A673 (cell line): ENCODE data around the gene LRRTM2. TPM values are rescaled to one million over a fixed set of nuclear protein-coding genes. Genes with fewer than 3 reads are reported as not detected.

Experiments
- BruUV-seq: library from RNA; stranded (reverse); fragments of 400-500 nt; replicated peaks from 2 replicates; lab custom pipeline; 2021; lab: Mats Ljungman, UMichigan
- CTCF ChIA-PET: fragments of 300-600 bp; sonication (Branson Sonifier 250); formaldehyde crosslinking; loops from one replicate; lab custom pipeline; 2022; ENCODE audit warnings: antibody characterized with exemption; lab: Charles Lee
- POLR2A ChIA-PET: fragments of 300-600 bp; sonication (Branson Sonifier 250); formaldehyde crosslinking; loops from one replicate; lab custom pipeline; 2022; ENCODE audit warnings: antibody characterized with exemption; ENCODE audit not compliant: low non-redundant PET; lab: Charles Lee
- DNase-seq: peaks from one replicate; pipeline ENCODE4 v3.0.0-alpha.2; 2015; ENCODE audit warnings: low spot score
- H3K27ac ChIP-seq: fragments of 200-600 bp; sonication (generic); 2 replicates; pipeline ENCODE4 v1.5.1; 2016; ENCODE audit warnings: mixed run types, low read depth, mild to moderate bottlenecking, mixed read lengths, antibody characterized with exemption, low read length; ENCODE audit not compliant: poor library complexity, severe bottlenecking
- H3K27me3 ChIP-seq: fragments of 200-600 bp; sonication (generic); replicated peaks from 2 replicates; pipeline ENCODE4 v1.6.1; 2017; ENCODE audit warnings: mixed run types, low read depth, mild to moderate bottlenecking, mixed read lengths, antibody characterized with exemption, low read length; ENCODE audit not compliant: insufficient read depth, poor library complexity
- H3K36me3 ChIP-seq: fragments of 200-600 bp; sonication (generic); 2 replicates; pipeline ENCODE4 v1.6.1; 2016; ENCODE audit warnings: mixed run types, mild to moderate bottlenecking, mixed read lengths, antibody characterized with exemption, low read length; ENCODE audit not compliant: insufficient read depth, poor library complexity, severe bottlenecking
- H3K4me1 ChIP-seq: fragments of 200-600 bp; sonication (generic); 2 replicates; pipeline ENCODE4 v1.6.1; 2017; ENCODE audit warnings: mixed run types, mild to moderate bottlenecking, mixed read lengths, antibody characterized with exemption, low read length; ENCODE audit not compliant: insufficient read depth, poor library complexity, severe bottlenecking
- H3K4me3 ChIP-seq: fragments of 200-600 bp; sonication (generic); 2 replicates; pipeline ENCODE4 v1.5.1; 2016; ENCODE audit warnings: low read depth, mixed run types, mild to moderate bottlenecking, mixed read lengths, low read length; ENCODE audit not compliant: poor library complexity, severe bottlenecking
- H3K9me3 ChIP-seq: fragments of 200-600 bp; sonication (generic); 2 replicates; pipeline ENCODE4 v1.6.1; 2016; ENCODE audit warnings: mixed run types, low read depth, mild to moderate bottlenecking, mixed read lengths, antibody characterized with exemption, low read length; ENCODE audit not compliant: poor library complexity, severe bottlenecking
- CTCF ChIP-seq: fragments of 300-800, 200-600 bp; sonication (generic); conservative IDR thresholded peaks from 2 replicates; pipeline ENCODE4 v1.5.1; 2017; ENCODE audit warnings: low read depth, mild to moderate bottlenecking, antibody characterized with exemption, low read length, moderate library complexity, mixed read lengths
- EZH2 ChIP-seq: fragments of 200-600 bp; sonication (generic); IDR thresholded peaks from 2 replicates; pipeline ENCODE4 v1.6.1; 2017; ENCODE audit warnings: borderline replicate concordance, low read depth, mild to moderate bottlenecking, mixed read lengths, antibody characterized with exemption, low read length; ENCODE audit not compliant: poor library complexity, severe bottlenecking
- intact Hi-C: fragments of 100-400 bp; cut with micrococcal nuclease; formaldehyde crosslinking; loops from one replicate; pipeline ENCODE4 v1.10.0; 2022; ENCODE audit not compliant: unreplicated experiment
- total RNA-seq: library from RNA; stranded (reverse); gene quantifications from 2 replicates; pipeline ENCODE4 v1.2.3, GENCODE V29; 2021

Gene LRRTM2
- total RNA-seq, 1 experiment from 2014 or later = 0.67 TPM

GRCh38 chr5:138824516-138824915 is 50.6 kb downstream of the LRRTM2 start:
- Histone ChIP-seq H3K4me1 (peaks cover 4% of the 10 kb centered on the region), H3K27ac (peak overlapping the region; percentile 11), H3K9me3 (no peaks in the 10 kb centered on the region), H3K36me3 (peaks cover 4% of the 10 kb centered on the region), H3K4me3 (no peak overlapping the region), H3K27me3 (no peaks in the 10 kb centered on the region)
- POLR2A ChIA-PET = no interaction called here
- DNase-seq = no peak
- CTCF ChIA-PET = interaction anchor here (0.7 kb wide), 1 partner anchor 8 kb away, joined by 4 read pairs; no protein-coding TSS in a partner anchor
- intact Hi-C loops = loop anchor here (10.0 kb wide), 1 partner anchor 440 kb away; no protein-coding TSS in a partner anchor
- no peak for TF ChIP-seq CTCF
- no peak for TF ChIP-seq EZH2
- BruUV-seq = no TSS peak

GRCh38 chr5:138820695-138821094 is 54.4 kb downstream of the LRRTM2 start:
- no peak for DNase-seq
- H3K27me3 ChIP-seq = no peaks in the 10 kb centered on the region
- no peaks in the 10 kb centered on the region for H3K9me3 ChIP-seq
- H3K4me3 ChIP-seq = no peak overlapping the region
- H3K4me1 ChIP-seq = peaks cover 4% of the 10 kb centered on the region
- TF ChIP-seq CTCF = no peak
- no peak for TF ChIP-seq EZH2
- intact Hi-C loops = loop anchor here (10.0 kb wide), 1 partner anchor 444 kb away; no protein-coding TSS in a partner anchor
- ChIA-PET CTCF (no interaction called here), POLR2A (no interaction called here)
- no TSS peak for BruUV-seq
- H3K36me3 ChIP-seq = peaks cover 4% of the 10 kb centered on the region
- H3K27ac ChIP-seq = no peak overlapping the region

- DNase-seq = no peak
- BruUV-seq = no TSS peak
- Histone ChIP-seq H3K27me3 (no peaks in the 10 kb centered on the region), H3K27ac (no peak overlapping the region), H3K9me3 (no peaks in the 10 kb centered on the region), H3K4me1 (no peaks in the 10 kb centered on the region), H3K4me3 (no peak overlapping the region), H3K36me3 (no peaks in the 10 kb centered on the region)
- intact Hi-C loops = no loop called here
- ChIA-PET CTCF (no interaction called here), POLR2A (no interaction called here)
- no peak for TF ChIP-seq EZH2
- TF ChIP-seq CTCF = no peak
Measured at GRCh38 chr5:138819081-138819480, 56.1 kb downstream of the LRRTM2 start.

Other genes with a start within 250 kb of the LRRTM2 start
- 249 and 250 TPM in 2 replicates for gene CTNNA1, start 121.9 kb downstream of the LRRTM2 start, total RNA-seq